ENCODE results near the gene GEMIN5. TPM values are rescaled to one million over a fixed set of nuclear protein-coding genes. Genes with fewer than 3 reads are reported as not detected.

GEMIN5 gene
- total and polyA plus RNA-seq, 2 of the 13 experiments (the other 11 are each of a cell fraction or from before 2014, with no cell fraction given): 6.6 to 28.6 TPM

GRCh38 chr5:154857530-154858296 is 80.3 kb downstream of the GEMIN5 start (continued):
- TF ChIP-seq ZBTB4 (CRISPR knock-in tag; IDR thresholded peaks at IDR 0.05; ENCODE audit: borderline replicate concordance): no peak
- TF ChIP-seq FOSL2 (CRISPR knock-in tag; IDR thresholded peaks at IDR 0.05): no peak
- peak; percentile 39; the same call in 1 of the 2 replicates for TF ChIP-seq ZFP90 (CRISPR knock-in tag; IDR thresholded peaks at IDR 0.05; ENCODE audit: borderline replicate concordance)
- 0 out of 2 replicates have a peak, but pooled peaks have one; percentile 37 for TF ChIP-seq ZNF337 (CRISPR knock-in tag; IDR thresholded peaks at IDR 0.05; ENCODE audit: borderline replicate concordance, low read depth)
- no peak for TF ChIP-seq NR2F1 (CRISPR knock-in tag; IDR thresholded peaks at IDR 0.05)
- no peak for TF ChIP-seq TEAD3 (CRISPR knock-in tag; optimal IDR thresholded peaks at IDR 0.05; ENCODE audit: borderline replicate concordance)
- TF ChIP-seq ZNF879 (CRISPR knock-in tag; IDR thresholded peaks at IDR 0.05): no peak
- TF ChIP-seq ZNF841 (CRISPR knock-in tag; IDR thresholded peaks at IDR 0.05; ENCODE audit: borderline replicate concordance): no peak
- TF ChIP-seq EED (CRISPR knock-in tag; IDR thresholded peaks at IDR 0.05): no peak
- TF ChIP-seq YY1 (IDR thresholded peaks at IDR 0.05; ENCODE audit: insufficient read depth, insufficient replicate concordance, low read depth, low read length): peak; percentile 39
- peak; percentile 75; the same call in 1 of the 2 replicates for TF ChIP-seq AHDC1 (CRISPR knock-in tag; IDR thresholded peaks at IDR 0.05; ENCODE audit: borderline replicate concordance)
- peak; percentile 82; the same call in 1 of the 2 replicates for TF ChIP-seq ZNF749 (CRISPR knock-in tag; IDR thresholded peaks at IDR 0.05; ENCODE audit: borderline replicate concordance)
- no peak; the same call in 1 of the 2 replicates for TF ChIP-seq ZNF143 (CRISPR knock-in tag; IDR thresholded peaks at IDR 0.05)
- TF ChIP-seq ZMYM2 (CRISPR knock-in tag; IDR thresholded peaks at IDR 0.05): 0 out of 2 replicates have a peak, but pooled peaks have one; percentile 22
- TF ChIP-seq AKAP8 (CRISPR knock-in tag; IDR thresholded peaks at IDR 0.05): no peak
- peak; percentile 56; the same call in 1 of the 2 replicates for TF ChIP-seq KMT2A (CRISPR knock-in tag; IDR thresholded peaks at IDR 0.05)
- TF ChIP-seq PCBP1 (IDR thresholded peaks at IDR 0.05; ENCODE audit: borderline replicate concordance, low read depth, low read length): no peak
- no peak for TF ChIP-seq CENPBD1 (CRISPR knock-in tag; IDR thresholded peaks at IDR 0.05; ENCODE audit: borderline replicate concordance, low read depth)
- 0 out of 2 replicates have a peak, but pooled peaks have one; percentile 22 for TF ChIP-seq KLF11 (CRISPR knock-in tag; IDR thresholded peaks at IDR 0.05)

Measured in HepG2 (cell line).